ENCODE results near the gene LPAR3.

- TF ChIP-seq YY1 (IDR thresholded peaks at IDR 0.05; ENCODE audit: insufficient read depth, insufficient read length) (no peak), SUZ12 (IDR thresholded peaks at IDR 0.05; ENCODE audit: extremely low read depth, insufficient read depth, insufficient read length) (no peak)
Measured at GRCh38 chr1:84762664-84763063, 130.3 kb downstream of the LPAR3 start.

Measured in NT2/D1 (cell line).